BLaER1 (cell line): ENCODE results near the gene SAXO1.
"Not testable (repeated sequence)": the region's sequence is repeated elsewhere in the genome, so short reads cannot be mapped to it uniquely, and the experiment has no call there.

ENCODE experiments used
- H3K27ac ChIP-seq: shearing (Covaris generic); formaldehyde crosslinking; 2 replicates; pipeline ENCODE4 v1.8.1; 2022
- H3K27me3 ChIP-seq: shearing (Covaris generic); formaldehyde crosslinking; 2 replicates; pipeline ENCODE4 v1.8.1; 2022
- H3K36me3 ChIP-seq: shearing (Covaris generic); formaldehyde crosslinking; 2 replicates; pipeline ENCODE4 v1.8.1; 2022
- H3K4me1 ChIP-seq: shearing (Covaris generic); formaldehyde crosslinking; 2 replicates; pipeline ENCODE4 v1.8.1; 2022
- H3K4me2 ChIP-seq: shearing (Covaris generic); formaldehyde crosslinking; 2 replicates; pipeline ENCODE4 v1.8.1; 2022
- H3K4me3 ChIP-seq: shearing (Covaris generic); formaldehyde crosslinking; 2 replicates; pipeline ENCODE4 v1.8.1; 2022
- H3K9ac ChIP-seq: shearing (Covaris generic); formaldehyde crosslinking; 2 replicates; pipeline ENCODE4 v1.8.1; 2022
- H3K9me3 ChIP-seq: shearing (Covaris generic); formaldehyde crosslinking; 2 replicates; pipeline ENCODE4 v1.8.1; 2022
- H4K20me1 ChIP-seq: shearing (Covaris generic); formaldehyde crosslinking; 2 replicates; pipeline ENCODE4 v1.8.1; 2022
- Cebpa-rat ChIP-seq: shearing (Covaris generic); IDR thresholded peaks from 2 replicates; pipeline ENCODE4 v1.8.1; 2022

Gene SAXO1

DNA sequence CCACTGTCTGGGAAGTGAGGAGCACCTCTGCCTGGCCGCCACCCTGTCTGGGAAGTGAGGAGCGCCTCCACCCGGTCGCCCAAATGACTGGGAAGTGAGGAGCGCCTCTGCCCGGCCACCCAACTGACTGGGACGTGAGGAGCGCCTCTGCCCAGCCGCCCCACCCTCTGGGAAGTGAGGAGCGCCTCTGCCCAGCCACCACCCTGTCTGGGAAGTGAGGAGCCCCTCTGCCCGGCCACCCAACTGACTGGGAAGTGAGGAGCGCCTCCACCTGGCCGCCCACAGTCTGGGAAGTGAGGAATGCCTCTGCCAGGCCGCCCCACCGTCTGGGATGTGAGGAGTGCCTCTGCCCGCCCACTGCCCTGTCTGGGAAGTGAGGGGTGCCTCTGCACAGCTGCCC is 32.9 kb downstream of the SAXO1 start:
- Histone ChIP-seq H3K27ac (no peak overlapping the region), H3K9ac (no peak overlapping the region), H3K4me3 (no peak overlapping the region), H3K36me3 (no peaks in the 10 kb centered on the region), H3K27me3 (no peaks in the 10 kb centered on the region), H3K4me1 (no peaks in the 10 kb centered on the region), H3K9me3 (peaks cover 38% of the 10 kb centered on the region), H3K4me2 (no peak overlapping the region), H4K20me1 (no peaks in the 10 kb centered on the region)
- TF ChIP-seq Cebpa-rat = no peak

DNA sequence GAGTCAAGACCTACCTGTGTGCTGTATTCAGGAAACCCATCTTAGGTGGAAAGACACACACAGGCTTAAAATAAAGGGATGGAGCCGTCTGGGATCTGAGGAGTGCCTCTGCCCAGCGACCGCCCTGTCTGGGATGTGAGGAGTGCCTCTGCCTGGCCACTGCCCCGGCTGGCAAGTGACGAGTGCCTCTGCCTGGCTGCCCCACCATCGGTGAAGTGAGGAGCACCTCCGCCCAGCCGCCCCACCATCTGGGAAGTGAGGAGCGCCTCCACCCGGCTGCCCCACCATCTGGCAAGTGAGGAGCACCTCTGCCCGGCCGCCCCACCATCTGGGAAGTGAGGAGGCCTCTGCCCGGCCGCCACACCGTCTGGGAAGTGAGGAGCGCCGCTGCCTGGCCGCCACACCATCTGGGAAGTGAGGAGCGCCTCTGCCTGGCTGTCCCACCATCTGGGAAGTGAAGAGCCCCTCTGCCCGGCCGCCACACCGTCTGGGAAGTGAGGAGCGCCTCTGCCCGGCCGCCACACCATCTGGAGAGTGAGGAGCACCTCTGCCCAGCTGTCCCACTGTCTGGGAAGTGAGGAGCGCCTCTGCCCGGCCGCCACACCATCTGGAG is 33.7 kb downstream of the SAXO1 start:
- peaks cover 36% of the 10 kb centered on the region for H3K9me3 ChIP-seq
- TF ChIP-seq Cebpa-rat = no peak
- H3K27ac ChIP-seq = no peak overlapping the region
- no peak overlapping the region for H3K9ac ChIP-seq
- no peak overlapping the region for H3K4me2 ChIP-seq
- H3K36me3 ChIP-seq = no peaks in the 10 kb centered on the region
- H3K4me1 ChIP-seq = no peaks in the 10 kb centered on the region
- no peaks in the 10 kb centered on the region for H3K27me3 ChIP-seq
- no peak overlapping the region for H3K4me3 ChIP-seq
- H4K20me1 ChIP-seq = no peaks in the 10 kb centered on the region

DNA sequence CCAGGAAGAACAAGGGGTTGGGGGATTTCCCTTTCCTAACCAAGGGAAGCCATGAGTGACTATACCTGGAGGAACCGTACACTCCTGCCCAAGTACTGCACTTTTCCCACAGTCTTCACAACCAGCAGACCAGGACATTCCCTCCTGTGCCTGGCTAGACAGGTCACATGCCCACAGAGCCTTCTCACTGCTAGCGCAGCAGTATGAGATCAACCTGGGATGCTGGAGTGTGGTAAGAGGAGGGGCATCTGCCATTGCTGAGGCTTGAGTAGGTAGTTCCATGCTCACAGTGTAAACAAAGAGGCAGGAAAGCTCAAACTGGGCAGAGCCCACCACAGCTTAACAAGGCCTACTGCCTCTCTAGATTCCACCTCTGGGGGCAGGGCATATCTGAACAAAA is 35.9 kb downstream of the SAXO1 start:
- Histone ChIP-seq H3K9ac (no peak overlapping the region), H3K9me3 (peaks cover 30% of the 10 kb centered on the region), H3K36me3 (no peaks in the 10 kb centered on the region), H4K20me1 (no peaks in the 10 kb centered on the region), H3K4me2 (no peak overlapping the region), H3K27me3 (no peaks in the 10 kb centered on the region), H3K27ac (no peak overlapping the region), H3K4me1 (no peaks in the 10 kb centered on the region), H3K4me3 (no peak overlapping the region)
- no peak for TF ChIP-seq Cebpa-rat

DNA sequence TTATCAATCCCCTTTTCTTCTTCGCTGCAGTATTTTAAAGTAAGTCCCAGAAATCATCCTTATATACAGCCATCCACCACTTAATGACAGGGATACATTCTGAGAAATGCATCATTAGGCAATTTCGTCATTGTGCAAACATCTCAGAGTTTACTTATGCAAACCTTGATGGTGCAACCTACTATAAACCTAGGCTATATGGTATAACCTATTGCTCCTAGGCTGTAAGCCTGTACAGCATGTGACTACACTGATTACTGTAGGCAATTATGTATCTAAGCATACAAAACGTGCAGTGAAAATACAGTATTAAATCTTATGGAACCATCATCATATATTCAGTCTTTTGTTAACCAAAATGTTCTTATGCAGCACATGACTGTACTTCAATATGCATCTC is 36.8 kb downstream of the SAXO1 start:
- no peaks in the 10 kb centered on the region for H3K4me1 ChIP-seq
- H4K20me1 ChIP-seq = no peaks in the 10 kb centered on the region
- no peaks in the 10 kb centered on the region for H3K36me3 ChIP-seq
- no peaks in the 10 kb centered on the region for H3K27me3 ChIP-seq
- no peak overlapping the region for H3K9ac ChIP-seq
- TF ChIP-seq Cebpa-rat = no peak
- no peak overlapping the region for H3K4me3 ChIP-seq
- H3K4me2 ChIP-seq = no peak overlapping the region
- no peak overlapping the region for H3K27ac ChIP-seq
- H3K9me3 ChIP-seq = peaks cover 31% of the 10 kb centered on the region

DNA sequence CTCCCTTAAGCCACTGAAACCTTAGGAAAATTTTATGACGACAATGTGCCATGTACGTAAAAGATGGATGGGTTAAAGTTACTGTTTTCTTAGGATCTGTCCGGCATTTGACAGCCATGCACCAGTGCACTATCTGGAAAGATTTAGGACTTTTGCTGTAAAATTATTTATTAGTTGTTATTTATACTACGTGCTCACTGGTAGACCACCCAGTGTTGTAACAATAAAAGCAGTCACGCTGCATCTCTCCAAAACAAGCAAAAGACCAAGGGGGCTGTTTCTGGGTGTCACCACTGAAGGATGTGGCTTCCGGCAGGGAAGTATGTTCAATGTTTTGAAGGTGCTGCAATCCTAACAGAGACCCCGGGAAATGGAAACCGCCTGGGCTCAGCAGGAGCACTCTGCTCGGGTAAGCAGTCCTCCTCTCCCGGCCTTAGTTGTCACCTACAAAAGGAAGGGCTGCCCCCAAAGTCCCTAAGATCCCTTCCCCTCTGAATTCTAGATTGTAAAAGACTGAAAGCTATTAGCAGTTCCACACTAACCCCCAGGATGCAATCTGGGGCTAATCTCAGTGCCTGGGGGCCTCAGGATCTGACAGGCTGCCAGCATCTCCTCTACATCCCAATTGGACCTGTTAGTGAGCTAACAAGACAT is 38.6 kb downstream of the SAXO1 start:
- Histone ChIP-seq H3K27me3 (no peaks in the 10 kb centered on the region), H3K4me2 (no peak overlapping the region), H3K4me1 (no peaks in the 10 kb centered on the region), H4K20me1 (no peaks in the 10 kb centered on the region), H3K36me3 (no peaks in the 10 kb centered on the region), H3K9me3 (peaks cover 22% of the 10 kb centered on the region), H3K4me3 (no peak overlapping the region), H3K9ac (no peak overlapping the region), H3K27ac (no peak overlapping the region)
- TF ChIP-seq Cebpa-rat = no peak

DNA sequence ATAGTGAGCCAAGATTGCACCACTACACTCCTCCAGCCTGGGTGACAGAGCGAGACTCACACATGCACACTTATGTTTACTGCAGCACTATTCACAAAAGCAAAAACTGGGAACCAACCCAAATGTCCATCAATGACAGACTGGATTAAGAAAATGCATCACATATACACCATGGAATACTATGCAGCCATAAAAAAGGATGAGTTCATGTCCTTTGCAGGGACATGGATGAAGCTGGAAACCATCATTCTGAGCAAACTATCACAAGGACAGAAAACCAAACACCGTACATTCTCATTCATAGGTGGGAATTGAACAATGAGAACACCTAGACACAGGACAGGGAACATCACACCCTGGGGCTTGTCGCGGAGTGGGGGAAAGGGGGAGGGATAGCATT is 41.8 kb downstream of the SAXO1 start:
- H3K9me3 ChIP-seq, H3K9ac ChIP-seq, H3K27ac ChIP-seq, H3K4me1 ChIP-seq, H3K4me2 ChIP-seq, H4K20me1 ChIP-seq, H3K4me3 ChIP-seq, H3K36me3 ChIP-seq, H3K27me3 ChIP-seq: not testable (repeated sequence)

DNA sequence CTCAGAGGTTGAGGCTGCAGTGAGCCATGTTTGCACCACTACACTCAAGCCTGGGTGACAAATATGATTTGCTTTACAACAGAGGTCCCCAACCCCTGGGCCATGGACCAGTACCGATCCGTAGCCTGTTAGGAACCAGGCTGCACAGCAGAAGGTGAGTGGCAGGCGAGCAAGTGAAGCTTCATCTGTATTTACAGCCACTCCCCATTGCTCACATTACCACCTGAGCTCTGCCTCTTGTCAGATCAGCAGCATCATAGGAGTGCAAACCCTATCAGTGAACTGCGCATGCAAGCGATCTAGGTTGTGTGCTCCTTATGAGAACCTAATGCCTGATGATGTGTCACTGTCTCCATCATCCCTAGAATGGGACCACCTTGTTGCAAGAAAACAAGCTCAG is 42.5 kb downstream of the SAXO1 start:
- Histone ChIP-seq H4K20me1 (no peaks in the 10 kb centered on the region), H3K4me1 (peaks cover 5% of the 10 kb centered on the region; the same call in 1 of the 2 replicates), H3K9ac (no peak overlapping the region), H3K27me3 (no peaks in the 10 kb centered on the region), H3K4me3 (no peak overlapping the region), H3K4me2 (no peak overlapping the region), H3K27ac (no peak overlapping the region), H3K36me3 (no peaks in the 10 kb centered on the region), H3K9me3 (0 out of 2 replicates have a peak, but pooled peaks cover 4% of the 10 kb centered on the region)
- TF ChIP-seq Cebpa-rat = no peak

DNA sequence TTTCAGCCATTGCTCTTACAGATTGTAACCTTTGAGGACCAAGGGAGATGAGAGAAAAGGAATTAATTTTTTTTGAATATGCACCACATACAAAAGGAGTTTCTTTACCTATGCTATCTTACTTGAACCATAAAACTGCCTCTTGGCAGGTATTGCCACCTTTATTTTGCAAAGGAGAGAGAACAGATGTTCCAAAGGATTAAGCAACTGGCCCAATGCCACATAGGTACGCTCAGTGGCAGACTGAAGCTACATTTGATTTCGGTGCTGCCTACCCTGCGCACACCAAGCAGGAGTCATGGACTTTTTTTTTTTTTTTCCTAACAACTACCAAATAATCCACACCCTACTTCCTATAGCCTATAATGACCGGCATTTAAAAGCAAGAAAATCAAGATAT is 43.1 kb downstream of the SAXO1 start:
- Histone ChIP-seq H3K27ac (no peak overlapping the region), H3K4me3 (no peak overlapping the region), H3K4me1 (peaks cover 5% of the 10 kb centered on the region; the same call in 1 of the 2 replicates), H3K9ac (no peak overlapping the region), H4K20me1 (no peaks in the 10 kb centered on the region), H3K27me3 (no peaks in the 10 kb centered on the region), H3K36me3 (no peaks in the 10 kb centered on the region), H3K4me2 (no peak overlapping the region), H3K9me3 (0 out of 2 replicates have a peak, but pooled peaks cover 4% of the 10 kb centered on the region)
- TF ChIP-seq Cebpa-rat = no peak

DNA sequence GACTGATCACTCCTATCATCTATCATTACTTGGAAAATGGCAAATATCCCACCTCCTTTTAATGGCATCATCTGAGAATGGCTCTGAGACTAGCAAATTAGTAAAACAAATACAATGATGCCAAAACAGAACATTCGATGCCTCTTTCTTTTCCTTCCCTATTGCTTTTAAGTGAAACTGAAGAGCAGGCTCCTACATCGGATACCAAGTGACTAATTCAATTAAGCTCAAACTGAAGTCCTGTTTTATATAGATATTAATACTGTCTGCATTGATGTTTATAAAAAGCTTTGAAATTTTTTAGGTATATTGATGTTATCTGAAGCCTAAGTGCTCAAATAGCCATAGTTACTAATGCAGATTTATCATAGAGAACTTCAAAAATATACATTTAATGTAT is 43.9 kb downstream of the SAXO1 start:
- Histone ChIP-seq H3K36me3 (no peaks in the 10 kb centered on the region), H3K9me3 (peaks cover 9% of the 10 kb centered on the region), H4K20me1 (no peaks in the 10 kb centered on the region), H3K9ac (no peak overlapping the region), H3K4me2 (no peak overlapping the region), H3K27ac (no peak overlapping the region), H3K4me1 (peaks cover 5% of the 10 kb centered on the region; the same call in 1 of the 2 replicates), H3K4me3 (no peak overlapping the region), H3K27me3 (no peaks in the 10 kb centered on the region)
- no peak for TF ChIP-seq Cebpa-rat

DNA sequence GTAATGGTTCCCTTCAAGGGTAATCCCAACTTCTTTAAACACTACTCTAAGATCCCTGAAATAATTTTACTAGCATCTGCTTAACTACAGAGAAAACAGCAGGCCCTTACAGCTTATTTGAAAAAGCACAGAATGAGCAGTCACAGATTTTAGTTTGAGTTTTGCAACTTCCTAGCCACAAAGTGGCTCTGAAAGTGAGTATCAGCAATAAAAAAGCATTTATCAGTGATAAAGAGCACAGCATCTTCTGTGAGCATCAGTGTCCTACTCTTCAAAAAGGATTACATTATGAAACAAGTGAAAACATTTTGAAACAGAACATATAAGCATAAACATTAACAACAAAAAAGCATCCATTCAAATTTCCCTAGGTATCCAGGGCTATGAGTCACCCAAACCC is 45.0 kb downstream of the SAXO1 start:
- Histone ChIP-seq H3K4me2 (no peak overlapping the region), H3K27ac (no peak overlapping the region), H3K9me3 (peaks cover 20% of the 10 kb centered on the region), H4K20me1 (no peaks in the 10 kb centered on the region), H3K4me1 (peaks cover 5% of the 10 kb centered on the region; the same call in 1 of the 2 replicates), H3K36me3 (no peaks in the 10 kb centered on the region), H3K27me3 (no peaks in the 10 kb centered on the region), H3K4me3 (no peak overlapping the region), H3K9ac (no peak overlapping the region)
- no peak for TF ChIP-seq Cebpa-rat
